Endodermal cell (in vitro differentiated cells): ENCODE measurements around the gene MOBP. TPM values are rescaled to one million over a fixed set of nuclear protein-coding genes. Genes with fewer than 3 reads are reported as not detected.

Source experiments
- DNase-seq: peaks from one replicate; pipeline ENCODE4 v3.0.0-alpha.2; 2017
- H3K27ac ChIP-seq: 2 replicates; pipeline ENCODE4 v1.5.1; 2013; ENCODE audit warnings: mild to moderate bottlenecking, low read depth, low read length, moderate library complexity
- H3K27me3 ChIP-seq: 2 replicates; pipeline ENCODE4 v1.6.1; 2013; ENCODE audit warnings: mild to moderate bottlenecking, low read length, moderate library complexity; ENCODE audit not compliant: insufficient read depth, control insufficient read depth, poor library complexity, severe bottlenecking
- H3K36me3 ChIP-seq: 2 replicates; pipeline ENCODE4 v1.7.0; 2013; ENCODE audit warnings: mild to moderate bottlenecking, low read length, moderate library complexity; ENCODE audit not compliant: control insufficient read depth, insufficient read depth
- H3K4me1 ChIP-seq: one replicate; pipeline ENCODE4 v1.7.0; 2013; ENCODE audit warnings: low read length; ENCODE audit not compliant: control insufficient read depth, insufficient read depth
- H3K4me3 ChIP-seq: 2 replicates; pipeline ENCODE4 v1.5.1; 2013; ENCODE audit warnings: mild to moderate bottlenecking, low read length, moderate library complexity
- H3K9ac ChIP-seq: 2 replicates; pipeline ENCODE4 v1.6.1; 2013; ENCODE audit warnings: mild to moderate bottlenecking, low read length, moderate library complexity; ENCODE audit not compliant: poor library complexity, severe bottlenecking; ENCODE audit errors: extremely low read depth
- H3K9me3 ChIP-seq: 2 replicates; pipeline ENCODE4 v1.6.1; 2013; ENCODE audit warnings: mild to moderate bottlenecking, low read length, moderate library complexity; ENCODE audit not compliant: control insufficient read depth
- H3K27ac Mint-ChIP-seq: 2 replicates; pipeline ENCODE4 v1.8.0; 2020; ENCODE audit warnings: mixed read lengths
- H3K27me3 Mint-ChIP-seq: 2 replicates; pipeline ENCODE4 v1.8.0; 2021; ENCODE audit warnings: mild to moderate bottlenecking, mixed read lengths; ENCODE audit not compliant: insufficient read depth
- H3K36me3 Mint-ChIP-seq: 2 replicates; pipeline ENCODE4 v1.8.0; 2020; ENCODE audit warnings: low read depth, mixed read lengths
- H3K4me1 Mint-ChIP-seq: 2 replicates; pipeline ENCODE4 v1.8.0; 2020; ENCODE audit warnings: mixed read lengths
- H3K4me3 Mint-ChIP-seq: 2 replicates; pipeline ENCODE4 v1.8.0; 2020; ENCODE audit warnings: mild to moderate bottlenecking, moderate library complexity, mixed read lengths
- H3K9me3 Mint-ChIP-seq: 2 replicates; pipeline ENCODE4 v1.8.0; 2020; ENCODE audit warnings: mild to moderate bottlenecking, mixed read lengths
- WGBS, 2 experiments: methylation state at CpG; one replicate each; pipeline versions ENCODE4 v1.1.5 to v1.1.7; 2013; ENCODE audit warnings: missing lambda C conversion rate in 2 of 2, mixed read lengths in 1 of 2; ENCODE audit not compliant: insufficient coverage in 1 of 2, insufficient read length in 1 of 2; 5-methylcytosine and 5-hydroxymethylcytosine counted together
- total RNA-seq, 2 donors: library from RNA; stranded (reverse); fragmentation: NEBNext Ultra II Directional in 1 of 2; extraction: Animal tissue kit (Norgen Biotek cat#: 25700) in 1 of 2; gene quantifications; 2 replicates in 1 of 2; 3 replicates in 1 of 2; pipeline ENCODE4 v1.2.1, GENCODE V29; 2021
- TF ChIP-seq, protein P1 (sequence below): fragments of 200-600 bp; sonication (generic); conservative IDR thresholded peaks from 2 replicates; pipeline ENCODE4 v1.5.0; 2021; ENCODE audit warnings: antibody characterized with exemption, mild to moderate bottlenecking

The MOBP gene
- total RNA-seq, 2 donors from 2014 or later = 2.1 to 7.0 TPM

DNA sequence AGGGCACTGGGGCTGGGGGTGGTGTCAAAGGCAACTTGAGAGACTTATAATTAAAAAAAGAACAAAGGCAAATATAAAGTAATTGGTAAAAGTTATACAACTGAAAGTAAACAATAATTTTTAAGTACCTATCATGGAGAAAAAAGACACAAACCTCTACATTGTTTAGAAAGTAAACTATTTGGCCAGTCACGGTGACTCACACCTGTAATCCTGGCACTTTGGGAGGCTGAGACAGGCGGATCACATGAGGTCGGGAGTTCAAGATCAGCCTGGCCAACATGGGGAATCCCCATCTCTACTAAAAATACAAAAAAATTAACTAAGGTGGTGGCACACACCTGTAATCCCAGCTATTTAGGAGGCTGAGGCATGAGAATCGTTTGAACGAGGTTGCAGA, 35.1 kb upstream of the MOBP start:
- H3K27ac Mint-ChIP-seq = no peak overlapping the region

GRCh38 chr3:39433642-39434041, 33.8 kb upstream of the MOBP start:
- no peak overlapping the region for H3K9ac ChIP-seq
- H3K36me3 ChIP-seq = no peaks in the 10 kb centered on the region
- Mint-ChIP-seq H3K4me1 (no peaks in the 10 kb centered on the region), H3K27ac (no peak overlapping the region), H3K4me3 (no peak overlapping the region), H3K9me3 (no peaks in the 10 kb centered on the region), H3K27me3 (peaks cover 4% of the 10 kb centered on the region), H3K36me3 (no peaks in the 10 kb centered on the region)
- no peaks in the 10 kb centered on the region for H3K4me1 ChIP-seq
- DNase-seq = no peak
- 90% methylated on average over 3 of the region's 3 CpGs; no CpG with 5 or more reads in 1 of the 2 experiments for WGBS, 2 experiments
- no peak overlapping the region for H3K4me3 ChIP-seq
- H3K27ac ChIP-seq = no peak overlapping the region
- no peaks in the 10 kb centered on the region for H3K27me3 ChIP-seq
- no peaks in the 10 kb centered on the region for H3K9me3 ChIP-seq
- TF ChIP-seq, protein P1, sequence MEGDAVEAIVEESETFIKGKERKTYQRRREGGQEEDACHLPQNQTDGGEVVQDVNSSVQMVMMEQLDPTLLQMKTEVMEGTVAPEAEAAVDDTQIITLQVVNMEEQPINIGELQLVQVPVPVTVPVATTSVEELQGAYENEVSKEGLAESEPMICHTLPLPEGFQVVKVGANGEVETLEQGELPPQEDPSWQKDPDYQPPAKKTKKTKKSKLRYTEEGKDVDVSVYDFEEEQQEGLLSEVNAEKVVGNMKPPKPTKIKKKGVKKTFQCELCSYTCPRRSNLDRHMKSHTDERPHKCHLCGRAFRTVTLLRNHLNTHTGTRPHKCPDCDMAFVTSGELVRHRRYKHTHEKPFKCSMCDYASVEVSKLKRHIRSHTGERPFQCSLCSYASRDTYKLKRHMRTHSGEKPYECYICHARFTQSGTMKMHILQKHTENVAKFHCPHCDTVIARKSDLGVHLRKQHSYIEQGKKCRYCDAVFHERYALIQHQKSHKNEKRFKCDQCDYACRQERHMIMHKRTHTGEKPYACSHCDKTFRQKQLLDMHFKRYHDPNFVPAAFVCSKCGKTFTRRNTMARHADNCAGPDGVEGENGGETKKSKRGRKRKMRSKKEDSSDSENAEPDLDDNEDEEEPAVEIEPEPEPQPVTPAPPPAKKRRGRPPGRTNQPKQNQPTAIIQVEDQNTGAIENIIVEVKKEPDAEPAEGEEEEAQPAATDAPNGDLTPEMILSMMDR = no peak

More for the DNA sequence above, 35.1 kb upstream of the MOBP start:
- Histone ChIP-seq H3K27ac (no peak overlapping the region), H3K9ac (no peak overlapping the region), H3K36me3 (no peaks in the 10 kb centered on the region), H3K27me3 (no peaks in the 10 kb centered on the region), H3K9me3 (no peaks in the 10 kb centered on the region), H3K4me1 (no peaks in the 10 kb centered on the region), H3K4me3 (no peak overlapping the region)
- Mint-ChIP-seq H3K4me3 (no peak overlapping the region), H3K4me1 (no peaks in the 10 kb centered on the region), H3K36me3 (no peaks in the 10 kb centered on the region), H3K27me3 (peaks cover 4% of the 10 kb centered on the region), H3K9me3 (no peaks in the 10 kb centered on the region)
- TF ChIP-seq, protein P1 = no peak
- WGBS, 2 experiments = 95 to 97% methylated on average over 4 to 5 of the region's 5 CpGs
- no peak for DNase-seq

GRCh38 chr3:39434574-39434973, 32.9 kb upstream of the MOBP start:
- H3K9ac ChIP-seq = no peak overlapping the region
- no peak overlapping the region for H3K4me3 ChIP-seq
- Mint-ChIP-seq H3K4me3 (no peak overlapping the region), H3K4me1 (no peaks in the 10 kb centered on the region), H3K27me3 (peaks cover 4% of the 10 kb centered on the region), H3K9me3 (no peaks in the 10 kb centered on the region), H3K27ac (no peak overlapping the region), H3K36me3 (no peaks in the 10 kb centered on the region)
- no peaks in the 10 kb centered on the region for H3K36me3 ChIP-seq
- TF ChIP-seq, protein P1 = no peak
- no peak overlapping the region for H3K27ac ChIP-seq
- WGBS, 2 experiments = 87 to 100% methylated on average over 2 to 5 of the region's 5 CpGs
- no peaks in the 10 kb centered on the region for H3K4me1 ChIP-seq
- no peaks in the 10 kb centered on the region for H3K27me3 ChIP-seq
- no peaks in the 10 kb centered on the region for H3K9me3 ChIP-seq
- DNase-seq = no peak
